Placental epithelial cell (primary cell): ENCODE data around the gene GRM3. TPM values are rescaled to one million over a fixed set of nuclear protein-coding genes. Genes with fewer than 3 reads are reported as not detected.

Experiments used
- total RNA-seq: library from RNA; depleted of rRNA; stranded (reverse); fragments of >200 nt; gene quantifications from 2 replicates; pipeline ENCODE4 v1.2.3, GENCODE V29; 2012

GRM3 gene
- total RNA-seq: 0.39 TPM in 1 of 2 replicates, not detected in the other

GRCh38 chr7:86643561-86644281, at the start of gene GRM3:
Gene GRM3, plus strand, starts transcription at chr7:86643909. Its CDS starts 121,237 bp downstream, at chr7:86765146.

